Fibroblast of skin of right quadriceps (primary cell): ENCODE results near the gene TIAM2.

Experiments
- DNase-seq: peaks from one replicate; pipeline ENCODE4 v3.0.0-alpha.2; 2013

The TIAM2 gene

DNA sequence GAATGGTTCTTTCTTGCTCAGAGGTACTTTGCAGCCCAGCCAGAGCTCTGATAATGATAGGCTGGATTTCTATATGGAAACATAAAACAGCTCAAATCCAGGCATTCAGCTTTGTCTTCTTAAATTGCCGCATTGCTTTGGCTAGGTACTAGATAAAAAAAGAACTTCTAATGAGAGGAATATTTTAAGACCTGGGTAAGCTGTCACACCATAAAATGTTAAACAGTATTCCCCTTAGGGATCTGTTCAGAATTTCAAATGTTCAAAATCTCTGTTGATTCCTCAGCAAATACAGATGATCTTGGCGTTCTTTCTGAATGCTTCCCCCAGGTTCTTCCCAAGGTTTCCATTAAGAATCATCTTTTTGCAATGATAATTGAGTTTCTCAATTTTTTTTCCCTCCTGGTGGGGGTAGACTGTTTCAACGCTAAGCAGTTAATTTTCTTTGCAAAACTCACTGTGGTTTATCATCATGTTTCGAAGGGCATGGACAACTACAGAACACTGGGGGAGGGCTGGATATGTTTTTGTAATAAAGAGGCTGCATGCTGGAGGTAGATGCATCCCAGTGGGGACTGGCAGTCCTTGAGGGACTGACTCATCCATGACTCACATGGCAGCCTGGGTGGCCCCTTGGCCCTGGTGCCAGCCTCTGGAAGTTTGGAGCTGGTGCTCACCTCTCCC lies 31.0 kb downstream of the TIAM2 start:
- peak; percentile 97 for DNase-seq

DNA sequence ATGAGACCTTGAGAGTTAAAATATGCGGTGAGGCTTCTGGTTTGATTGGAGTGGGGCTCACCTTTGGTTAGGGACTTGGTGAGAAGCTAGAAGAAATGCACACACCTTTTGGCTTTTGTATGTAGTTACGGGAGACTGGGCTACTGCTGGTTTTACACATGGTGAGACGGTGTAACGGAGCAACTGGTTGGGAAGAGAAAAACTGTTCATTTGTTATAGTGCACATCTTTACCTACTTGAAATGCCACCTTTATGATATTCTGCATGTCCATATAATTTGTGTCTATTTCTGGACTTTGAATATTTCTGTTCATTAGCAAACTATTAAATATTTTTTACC lies 31.6 kb downstream of the TIAM2 start:
- no peak for DNase-seq

DNA sequence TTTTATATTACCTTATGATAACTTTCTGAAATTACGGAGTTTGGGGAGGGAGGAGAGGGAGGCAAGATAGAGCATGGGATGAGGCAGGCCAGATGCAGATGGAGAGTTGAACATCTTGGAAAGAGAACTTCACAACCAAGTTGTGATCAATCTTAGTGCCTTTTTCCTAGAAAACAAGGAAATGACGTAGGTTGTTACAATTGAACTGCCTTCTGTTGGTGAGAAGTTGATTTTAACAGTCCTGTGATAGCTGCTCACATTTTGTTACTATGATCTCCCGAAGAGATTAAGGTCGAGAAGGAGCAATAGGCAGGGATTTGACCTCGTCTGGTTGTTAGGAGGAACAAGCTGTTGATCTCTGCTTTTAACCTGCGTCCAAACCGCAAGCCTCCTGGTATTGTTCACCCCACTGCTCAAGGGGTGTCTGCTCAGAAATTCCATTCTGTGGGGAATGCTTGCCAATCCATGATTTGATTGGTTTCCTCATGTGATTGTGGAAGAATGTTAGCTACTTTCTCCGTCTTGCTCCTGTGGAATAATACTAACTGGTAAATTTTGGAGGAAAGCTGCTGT lies 35.1 kb downstream of the TIAM2 start:
- DNase-seq = no peak

DNA sequence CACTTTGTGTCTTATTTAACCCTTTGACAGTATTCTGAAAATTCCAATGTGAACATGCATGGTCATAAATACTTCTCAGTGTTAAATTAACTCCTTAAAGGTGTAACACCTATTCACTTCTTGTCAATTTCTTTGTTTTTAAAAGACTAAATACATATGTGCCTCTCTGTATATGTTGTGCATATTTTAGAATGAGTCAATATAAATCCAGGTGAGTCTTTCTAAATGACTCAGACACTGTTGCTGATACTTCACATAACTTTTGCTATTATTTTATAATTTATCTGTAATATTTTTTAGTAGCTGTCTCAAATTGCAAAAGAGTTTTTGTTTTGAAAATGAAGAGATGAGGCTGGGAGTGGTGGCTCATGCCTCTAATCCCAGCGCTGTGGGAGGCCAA lies 36.0 kb downstream of the TIAM2 start:
- no peak for DNase-seq

DNA sequence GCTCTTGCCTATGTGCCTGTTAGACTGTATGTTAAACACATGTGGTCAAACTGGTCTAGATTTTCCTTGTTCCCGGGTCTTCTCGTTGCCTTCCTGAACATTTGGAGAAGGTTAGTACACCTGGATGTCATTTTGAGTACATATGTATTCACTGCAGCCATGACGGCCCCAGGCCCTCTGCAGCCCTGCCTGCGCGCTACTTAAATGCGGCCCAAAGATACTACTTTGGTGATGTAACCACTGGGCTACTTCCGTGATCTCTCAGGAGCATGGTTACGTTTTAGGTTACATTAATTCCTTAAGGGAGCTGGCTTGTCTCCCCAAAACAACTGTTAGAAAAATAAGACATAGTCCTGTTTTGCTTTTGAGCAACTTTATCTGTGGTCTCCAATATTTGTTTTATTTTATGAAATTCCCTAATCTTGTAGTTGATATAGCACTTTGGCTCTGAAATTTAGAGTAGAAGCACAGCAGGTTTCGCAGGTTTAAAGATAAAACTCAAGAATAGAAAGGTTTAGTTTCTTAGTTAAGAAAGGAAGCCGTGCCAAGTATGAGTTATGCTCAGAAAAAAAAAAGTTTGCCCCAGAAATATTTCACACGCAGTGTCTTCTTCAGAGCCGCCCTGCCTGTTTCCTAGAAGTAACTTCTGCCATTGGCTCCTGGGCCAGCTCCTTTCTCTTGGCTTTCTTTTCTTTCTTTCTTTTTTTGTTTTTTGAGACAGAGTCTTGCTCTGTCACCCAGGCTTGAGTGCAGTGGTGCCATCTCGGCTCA lies 38.1 kb downstream of the TIAM2 start:
- no peak for DNase-seq

DNA sequence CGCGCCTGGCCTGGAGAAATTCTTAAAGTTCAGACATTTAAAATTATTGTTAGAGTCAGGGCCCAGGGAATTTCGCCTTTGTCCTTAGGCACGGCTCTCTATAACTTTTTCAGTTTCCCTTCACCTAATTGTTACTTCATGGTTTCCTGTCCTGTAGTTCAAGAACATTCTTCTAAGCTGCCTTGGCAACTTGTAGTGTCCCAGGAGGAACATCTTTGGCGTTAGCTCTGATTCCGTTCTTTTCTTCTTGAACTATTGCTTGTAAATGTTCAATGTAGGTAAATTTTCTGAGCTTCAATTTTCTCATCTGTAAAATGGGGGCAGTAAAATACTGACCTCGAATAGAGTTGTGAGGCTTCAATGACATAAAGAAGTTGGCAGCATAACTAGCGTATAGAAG lies 41.8 kb downstream of the TIAM2 start:
- no peak for DNase-seq

DNA sequence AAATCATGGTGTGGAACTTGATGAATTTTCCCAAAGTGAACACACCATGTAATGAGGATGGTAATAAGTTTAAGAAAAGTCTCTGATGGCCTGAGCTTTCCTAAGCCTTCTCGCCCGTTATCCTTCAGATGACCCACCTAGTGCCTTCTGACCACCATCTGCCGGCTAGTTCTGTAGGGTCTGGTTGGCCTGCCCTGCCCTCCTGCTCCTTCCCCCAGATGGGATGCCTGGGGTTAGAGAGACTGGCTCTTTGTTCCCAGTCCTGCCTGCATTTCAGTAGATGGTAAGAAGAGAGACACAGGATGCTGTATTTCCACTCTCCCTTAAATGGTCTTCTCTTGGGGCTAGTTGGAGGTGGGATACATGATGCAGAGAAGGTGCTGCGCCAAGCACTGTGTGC lies 43.0 kb downstream of the TIAM2 start:
- DNase-seq = no peak

DNA sequence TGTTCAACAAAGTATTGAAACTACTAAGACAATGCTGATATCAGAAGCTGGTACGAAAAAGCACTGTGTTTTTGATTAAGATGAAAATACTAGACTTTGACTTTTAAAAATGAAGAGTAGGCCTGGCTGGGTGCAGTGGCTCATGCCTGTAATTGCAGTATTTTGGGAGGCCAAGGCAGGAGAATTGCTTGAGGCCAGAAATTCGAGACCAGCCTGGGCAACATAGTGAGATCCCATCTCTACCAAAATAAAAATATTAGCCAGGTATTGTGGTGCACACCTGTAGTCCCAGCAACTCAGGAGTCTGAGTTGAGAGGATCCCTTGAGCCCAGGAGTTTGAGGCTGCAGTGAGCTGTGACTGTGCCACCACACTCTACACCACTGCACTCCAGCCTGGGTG lies 43.4 kb downstream of the TIAM2 start:
- DNase-seq = no peak

DNA sequence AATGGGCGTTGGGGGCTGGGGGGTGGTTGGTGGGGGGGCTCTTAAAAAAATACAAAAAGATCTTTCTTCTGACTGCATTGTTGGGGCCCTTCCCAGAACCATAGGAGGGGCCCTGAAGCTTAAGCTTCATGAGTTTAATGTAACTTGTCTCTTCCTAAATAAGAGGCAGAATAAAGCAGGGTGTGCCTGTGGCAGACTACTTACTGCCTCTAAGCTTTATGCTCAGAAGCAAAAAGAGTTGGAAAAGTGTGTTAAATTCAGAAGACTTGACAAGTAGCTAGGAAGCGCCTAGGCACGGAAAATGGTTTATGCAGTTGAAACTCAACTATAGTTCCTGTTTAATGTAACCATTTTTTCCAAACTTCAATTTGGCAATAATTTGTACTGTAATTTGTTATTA lies 44.5 kb downstream of the TIAM2 start:
- no peak for DNase-seq

DNA sequence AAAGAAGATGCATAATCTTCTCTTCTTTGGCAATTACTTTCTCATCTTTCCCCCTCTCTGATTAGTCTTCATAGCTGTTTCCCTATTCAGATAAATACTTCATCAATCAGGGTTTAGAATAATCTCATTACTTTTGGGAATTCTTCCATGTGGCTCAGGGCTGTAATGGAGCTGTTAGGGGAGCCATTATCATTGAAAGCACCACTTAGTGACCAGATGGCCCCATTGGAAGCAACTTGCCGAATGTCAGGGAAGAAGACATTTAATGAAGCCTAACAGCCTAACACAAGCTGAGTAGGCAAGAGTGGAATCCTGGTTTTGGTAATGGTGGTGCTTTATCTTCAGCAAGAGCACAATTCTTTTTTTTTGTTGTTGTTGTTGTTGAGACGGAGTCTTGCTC lies 45.0 kb downstream of the TIAM2 start:
- DNase-seq = no peak

DNA sequence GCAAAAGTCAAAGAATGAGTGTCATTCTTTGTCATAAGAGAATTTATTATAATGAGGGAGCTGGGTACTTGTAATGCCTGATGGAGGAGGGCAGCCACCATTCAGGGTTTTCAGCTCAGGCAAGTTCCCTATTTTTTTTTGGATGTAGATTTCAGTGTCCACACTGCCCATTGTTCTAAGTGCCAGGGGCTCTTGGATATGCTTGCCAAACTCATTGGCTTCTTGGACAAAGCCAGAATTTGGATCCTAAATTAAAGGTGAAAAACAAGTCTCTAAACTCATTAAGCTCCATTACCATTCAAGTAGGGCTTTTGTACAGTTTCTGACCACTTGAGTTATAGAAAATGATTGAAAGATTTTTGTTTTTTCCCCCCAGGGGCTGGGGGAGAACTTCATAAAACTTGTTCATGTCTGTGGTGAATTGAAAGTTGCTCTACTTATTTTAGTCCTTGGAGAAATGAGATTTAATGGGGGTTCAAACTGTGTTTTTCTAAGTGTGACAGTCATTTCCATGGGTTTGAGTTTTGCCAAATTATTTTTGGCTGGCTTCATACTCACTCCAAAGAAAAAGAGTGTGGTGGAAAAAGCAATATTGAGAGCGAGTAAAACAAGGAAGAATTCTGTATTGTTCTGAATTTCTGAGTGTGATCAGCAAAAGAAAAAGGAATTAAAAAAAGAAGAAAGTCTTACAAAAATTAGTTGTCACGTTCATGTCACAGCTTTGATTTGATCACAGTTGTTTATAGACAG lies 46.0 kb downstream of the TIAM2 start:
- DNase-seq = no peak

DNA sequence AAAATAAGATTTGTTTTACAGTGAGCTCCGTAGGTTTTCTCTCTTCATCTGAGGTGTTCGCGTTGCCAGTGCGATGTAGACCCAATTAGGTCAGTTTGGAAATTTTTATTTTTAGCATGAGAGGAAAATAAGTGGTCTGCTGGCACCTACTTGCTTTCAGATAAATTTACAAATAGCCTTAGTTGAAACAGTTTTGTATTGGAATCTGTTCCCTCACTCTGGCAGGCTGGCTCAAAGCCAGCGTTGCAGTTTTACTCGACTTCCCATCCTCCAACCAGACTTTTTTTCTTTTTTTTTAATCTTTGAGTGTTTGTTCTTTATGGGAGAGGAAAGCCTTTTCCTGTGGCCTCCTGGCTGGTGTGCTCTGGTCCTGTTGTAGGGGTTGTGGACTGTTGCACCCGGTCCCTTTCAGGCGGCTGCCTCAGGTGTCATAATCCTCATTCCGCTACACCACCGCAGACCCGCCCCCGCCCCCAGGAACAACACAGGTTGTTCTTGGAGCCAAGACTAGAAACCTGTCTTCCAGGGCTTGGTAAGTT lies 46.7 kb downstream of the TIAM2 start:
- DNase-seq = peak; percentile 28

DNA sequence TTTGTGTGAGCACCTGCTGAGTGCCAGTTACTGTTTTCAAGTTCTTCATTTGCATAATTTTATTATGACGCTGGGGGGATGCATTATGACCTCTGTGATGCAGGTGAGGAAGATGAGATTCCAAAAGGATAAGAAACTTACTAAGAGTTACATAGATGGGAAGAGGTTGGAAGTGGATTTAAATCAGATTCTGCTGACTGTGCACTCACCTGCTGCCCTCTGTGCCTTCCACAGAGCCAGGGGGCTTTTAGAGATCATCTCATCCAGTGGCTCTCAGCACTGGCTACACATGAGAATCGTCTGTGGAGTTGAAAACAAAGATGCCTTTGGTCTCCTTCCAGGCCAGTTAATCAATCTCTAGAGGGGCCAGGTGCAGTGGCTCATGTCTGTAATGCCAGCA lies 47.9 kb downstream of the TIAM2 start:
- no peak for DNase-seq

DNA sequence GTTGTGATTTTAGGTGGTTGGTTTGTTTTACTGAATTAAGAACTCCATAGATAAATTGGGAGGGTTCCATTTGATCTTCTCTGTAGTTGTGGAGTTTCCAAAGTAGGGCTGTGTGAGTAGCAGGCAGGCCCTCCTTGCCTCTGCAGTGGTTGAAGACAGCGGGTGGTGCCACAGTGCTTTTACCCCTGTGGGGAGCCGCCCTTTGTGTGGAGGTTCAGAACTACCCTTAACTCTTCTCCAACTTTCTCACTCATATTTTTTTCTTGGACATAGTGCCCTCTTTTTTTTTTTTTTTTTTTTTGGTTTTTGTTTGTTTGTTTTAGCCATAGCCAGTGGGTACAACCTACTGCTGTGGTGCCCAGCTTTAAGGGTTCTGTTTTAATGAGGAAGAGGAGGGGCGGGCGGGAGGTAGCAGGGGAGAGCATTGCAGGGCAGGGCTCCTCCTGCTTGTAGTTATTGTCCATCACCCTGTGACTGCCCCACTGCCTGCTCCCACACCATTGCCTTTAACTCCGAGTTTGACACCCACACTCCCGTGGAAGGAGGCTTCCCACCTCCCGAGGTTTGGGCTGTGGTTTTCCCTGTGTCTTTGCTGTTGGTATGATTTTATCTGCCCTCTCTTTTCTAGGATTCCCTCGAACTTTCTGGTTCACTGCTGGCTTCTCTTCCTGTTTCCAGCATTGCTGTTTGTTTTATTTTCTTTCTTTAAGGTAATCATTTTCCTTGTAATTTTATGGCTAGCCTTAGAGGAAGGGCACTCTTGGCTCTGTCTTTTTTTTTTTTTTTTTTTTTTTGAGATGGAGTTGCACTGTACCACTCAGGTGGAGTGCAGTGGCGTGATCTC lies 50.7 kb downstream of the TIAM2 start:
- DNase-seq = no peak

DNA sequence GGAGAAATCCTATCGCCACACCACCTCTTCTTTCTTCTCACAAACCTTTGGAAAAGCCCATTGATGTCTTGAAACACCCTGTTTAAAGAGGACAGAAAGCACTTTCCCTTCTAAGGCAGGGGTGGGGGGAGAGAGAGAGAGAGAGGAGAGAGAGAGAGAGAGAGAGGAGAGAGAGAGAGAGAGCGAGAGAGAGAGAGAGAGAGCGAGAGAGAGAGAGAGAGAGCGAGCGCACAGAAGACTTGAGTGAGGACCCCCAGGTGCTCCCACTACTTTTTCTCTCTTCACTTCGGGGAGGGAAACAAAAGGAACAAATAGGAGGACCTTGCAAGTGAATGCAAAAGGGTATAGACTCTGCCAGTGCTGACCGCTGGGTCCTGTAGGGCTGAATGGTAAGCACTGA lies 52.4 kb downstream of the TIAM2 start:
- DNase-seq = no peak

DNA sequence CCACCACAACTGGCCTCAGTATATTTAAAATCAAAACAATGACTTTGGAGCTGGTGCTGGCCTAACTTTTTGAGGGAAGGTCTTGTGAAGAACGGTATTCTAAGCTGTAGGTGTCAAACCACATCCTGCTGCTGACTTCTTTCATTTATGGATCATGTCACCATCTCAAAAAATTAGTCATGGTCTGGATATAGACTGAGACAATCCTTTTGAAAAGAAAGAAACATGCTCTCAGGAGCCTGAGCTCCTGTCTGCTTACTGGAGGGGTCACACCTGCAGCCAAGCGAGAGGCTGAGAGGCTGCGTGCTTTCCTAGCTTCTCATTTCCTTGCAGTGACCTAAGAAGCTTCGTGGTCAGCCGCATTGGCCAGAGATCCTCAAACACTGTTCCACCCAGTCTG lies 55.2 kb downstream of the TIAM2 start:
- DNase-seq = peak; percentile 28

DNA sequence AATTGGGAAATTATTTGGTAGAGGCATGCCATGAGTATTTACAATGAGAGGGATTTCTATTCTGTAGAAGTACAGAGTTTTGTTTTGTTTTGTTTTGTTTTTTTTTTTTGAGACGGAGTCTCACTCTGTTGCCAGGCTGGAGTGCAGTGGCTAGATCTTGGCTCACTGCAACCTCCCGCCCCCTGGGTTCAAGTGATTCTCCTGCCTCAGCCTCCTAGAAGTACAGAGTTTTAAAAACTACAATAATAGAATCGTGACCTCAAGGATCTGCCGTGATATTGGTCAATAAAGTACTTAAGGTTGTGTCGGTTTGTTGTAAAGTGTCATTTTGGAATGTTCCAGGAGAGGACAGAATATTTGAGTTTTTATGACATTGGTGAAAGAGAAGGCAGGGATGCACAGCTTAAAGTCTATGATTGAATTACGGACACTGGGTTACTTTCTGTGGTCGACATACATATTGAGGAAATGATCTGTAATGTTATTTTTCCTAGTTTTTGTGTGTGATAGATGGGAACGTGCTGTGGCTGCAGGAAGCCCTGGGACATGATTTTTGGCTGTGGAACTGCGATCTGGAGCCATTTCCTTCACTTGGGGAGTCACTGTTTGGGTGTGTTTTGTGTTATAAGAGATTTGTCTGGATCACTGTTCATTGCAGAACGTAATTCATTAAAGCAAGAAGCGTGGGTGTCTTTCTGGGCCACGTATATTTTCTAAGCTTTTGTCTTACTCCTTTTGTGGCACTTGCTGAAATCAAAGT lies 59.6 kb downstream of the TIAM2 start:
- DNase-seq = no peak

DNA sequence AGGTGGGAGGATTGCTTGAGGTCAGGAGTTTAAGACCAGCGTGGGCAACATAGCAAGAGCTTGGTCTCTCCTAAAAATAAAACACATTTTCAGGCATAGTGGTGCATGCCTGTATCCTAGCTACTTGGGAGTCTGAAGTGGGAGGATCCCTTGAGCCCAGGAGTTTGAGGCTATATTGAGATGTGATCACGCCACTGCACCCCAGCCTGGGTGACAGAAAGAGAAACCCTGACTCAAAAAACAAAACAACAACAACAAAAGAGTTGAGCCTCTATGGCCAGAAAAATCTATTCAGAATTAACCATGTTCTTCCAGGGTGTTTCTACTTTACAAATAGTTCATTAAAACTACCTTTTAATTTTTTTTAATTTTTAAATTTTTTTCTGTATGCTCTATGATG lies 60.6 kb downstream of the TIAM2 start:
- DNase-seq = no peak

DNA sequence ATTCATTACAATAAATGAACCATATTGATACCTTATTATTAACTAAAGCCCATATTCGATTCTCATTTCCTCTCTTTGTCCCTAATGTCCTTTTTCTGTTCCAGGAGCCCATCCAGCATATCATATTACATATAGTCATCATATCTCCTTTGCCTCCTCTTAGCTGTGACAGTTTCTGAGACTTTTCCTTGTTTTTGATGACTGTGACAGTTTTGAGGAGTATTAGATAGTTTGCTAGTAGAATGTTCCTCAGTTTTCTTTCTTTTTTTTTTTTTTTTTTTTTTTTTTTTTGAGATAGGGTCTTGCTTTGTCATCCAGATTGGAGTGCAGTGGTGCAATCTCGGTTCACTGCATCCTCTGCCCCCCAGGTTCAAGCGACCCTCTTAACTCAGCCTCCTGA lies 61.6 kb downstream of the TIAM2 start:
- DNase-seq = no peak

DNA sequence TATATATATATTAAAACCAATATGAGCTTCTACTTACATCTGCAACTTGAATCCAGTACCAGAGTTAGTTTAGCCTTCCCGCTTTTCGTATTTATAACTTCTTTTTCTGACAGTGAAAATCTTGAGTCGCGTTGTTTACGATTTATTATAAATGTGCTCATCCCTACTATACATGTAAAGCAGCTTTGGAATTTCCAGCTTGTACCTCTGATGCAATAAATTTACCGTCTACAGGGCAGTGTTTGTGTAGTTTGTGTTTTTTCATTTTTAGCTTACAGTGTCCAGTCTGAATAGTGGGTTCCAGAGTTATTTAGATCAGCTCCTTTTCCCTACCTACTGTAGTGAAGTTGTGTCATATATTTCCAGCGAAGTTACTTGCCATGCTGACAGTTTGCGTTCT lies 66.3 kb downstream of the TIAM2 start:
- no peak for DNase-seq

DNA sequence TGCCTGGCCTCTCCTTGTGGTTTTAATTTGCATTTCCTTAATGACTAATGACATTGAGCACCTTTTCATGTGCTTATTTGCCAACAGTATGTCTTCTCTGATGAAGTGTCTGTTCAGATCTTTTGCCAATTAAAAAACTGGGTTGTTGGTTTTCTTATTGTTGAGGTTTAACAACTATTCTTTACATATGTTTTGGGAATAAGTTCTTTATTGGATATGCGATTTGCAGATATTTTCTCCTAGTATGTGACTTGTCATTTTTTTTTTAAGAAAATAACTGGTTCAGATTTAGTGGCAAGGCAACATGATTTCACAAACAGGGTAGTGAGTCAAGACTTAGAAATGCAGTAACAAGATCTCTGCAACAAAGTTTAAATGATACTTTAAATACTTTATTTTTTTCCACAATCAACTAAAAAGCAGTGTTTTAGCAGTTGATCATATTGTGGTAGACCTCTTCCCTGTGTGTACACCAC lies 67.8 kb downstream of the TIAM2 start:
- DNase-seq = peak; percentile 93

DNA sequence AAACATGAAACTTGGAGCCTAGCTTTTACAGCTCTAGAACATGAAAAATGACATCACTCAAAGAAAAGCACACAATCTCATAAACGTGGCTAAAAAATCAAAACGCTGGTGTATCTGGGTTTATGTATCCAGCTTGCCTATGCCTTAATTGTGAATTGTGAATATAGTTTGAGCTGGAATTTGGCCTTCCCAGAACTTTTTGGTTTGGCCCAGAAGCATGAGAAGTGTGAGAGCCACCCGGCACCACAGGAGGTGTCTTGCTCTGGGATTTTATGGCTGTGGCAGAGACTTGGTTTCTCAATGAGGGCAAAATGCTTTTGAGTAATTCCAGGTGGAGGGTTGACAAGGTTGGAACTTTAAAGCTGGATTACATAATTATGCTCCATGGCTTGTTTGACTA lies 69.2 kb downstream of the TIAM2 start:
- no peak for DNase-seq
